ENCODE measurements around the gene PURA. TPM values are rescaled to one million over a fixed set of nuclear protein-coding genes. Genes with fewer than 3 reads are reported as not detected.

Gene PURA
- total and polyA plus RNA-seq, 2 of the 13 experiments (the other 11 are each of a cell fraction or from before 2014, with no cell fraction given): 2.0 to 5.0 TPM

DNA sequence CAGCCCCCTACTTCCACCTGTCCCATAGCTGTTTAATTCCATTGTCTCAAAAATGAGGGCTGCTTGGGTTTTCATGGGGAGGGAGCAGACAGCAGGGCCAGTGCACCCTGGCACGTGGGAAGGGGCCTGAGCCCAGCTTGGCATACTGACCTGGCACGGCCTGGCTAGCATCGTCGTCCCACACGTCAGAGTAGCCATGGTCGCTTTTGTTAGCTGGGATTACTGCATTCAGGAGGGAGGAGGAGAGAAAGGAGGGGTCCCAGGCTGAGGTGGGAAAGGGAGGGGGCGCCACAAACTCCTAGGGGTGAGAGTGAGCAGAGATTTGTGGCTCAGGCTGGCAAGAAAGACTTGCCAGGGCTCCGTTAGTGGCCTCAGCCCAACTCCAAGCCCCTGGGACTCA lies 40.0 kb downstream of the PURA start:
- Histone ChIP-seq H4K20me1 (ENCODE audit: insufficient read depth, low read length) (no peaks in the 10 kb centered on the region; the same call in 1 of the 2 replicates), H3K4me3 (replicated peaks in 1 of 3; ENCODE audit: insufficient read depth in 1 of 3, low read depth in 2 of 3, low read length in 3 of 3) (no peak overlapping the region), H3K4me2 (ENCODE audit: low read depth, low read length) (no peak overlapping the region), H3K9me3 (ENCODE audit: low read length) (no peaks in the 10 kb centered on the region), H3K36me3 (replicated peaks in 1 of 2; ENCODE audit: control insufficient read depth in 1 of 2, insufficient read depth in 2 of 2, low read length in 2 of 2) (no peaks in the 10 kb centered on the region), H3K79me2 (ENCODE audit: insufficient read depth, low read length) (no peaks in the 10 kb centered on the region), H3K4me1 (ENCODE audit: insufficient read depth, low read length) (peaks cover 28% of the 10 kb centered on the region), H3K9ac (ENCODE audit: insufficient read depth, low read depth, low read length) (no peak overlapping the region), H3K27ac (ENCODE audit: extremely low read length, insufficient read depth, low read length) (no peak overlapping the region), H3K27me3 (ENCODE audit: control insufficient read depth in 1 of 2, insufficient read depth in 2 of 2, low read length in 2 of 2) (no peaks in the 10 kb centered on the region; a peak in 1 of 5 replicates), H2AFZ (ENCODE audit: low read length) (no peak overlapping the region)
- DNase-seq (ENCODE audit: low spot score) (no peak), ATAC-seq (no peak), FAIRE-seq (no peak)
- intact Hi-C loops (cut with micrococcal nuclease; ENCODE audit: unreplicated experiment) (no loop called here), in situ Hi-C loops (cut with HindIII; ENCODE audit: extremely low pct_ligation_motif_present, low pct_unique_long_range_greater_than_20kb) (no loop called here)
- POLR2A ChIA-PET: no interaction called here
- no TSS peak for BruUV-seq (replicated peaks)
- CTCF ChIA-PET (ENCODE audit: low intra/inter-chr PET ratio, low total read pairs): no interaction called here
- WGBS (ENCODE audit: low lambda C conversion rate): 57% methylated on average over 8 of the region's 8 CpGs
- TF ChIP-seq ZNF639 (CRISPR knock-in tag; conservative IDR thresholded peaks at IDR 0.05): no peak
- TF ChIP-seq BORCS8-MEF2B (CRISPR knock-in tag; IDR thresholded peaks at IDR 0.05): no peak
- TF ChIP-seq NFATC3 (CRISPR knock-in tag; IDR thresholded peaks at IDR 0.05): no peak
- no peak for TF ChIP-seq NFIB (CRISPR knock-in tag; IDR thresholded peaks at IDR 0.05; ENCODE audit: borderline replicate concordance)
- TF ChIP-seq, protein P1, sequence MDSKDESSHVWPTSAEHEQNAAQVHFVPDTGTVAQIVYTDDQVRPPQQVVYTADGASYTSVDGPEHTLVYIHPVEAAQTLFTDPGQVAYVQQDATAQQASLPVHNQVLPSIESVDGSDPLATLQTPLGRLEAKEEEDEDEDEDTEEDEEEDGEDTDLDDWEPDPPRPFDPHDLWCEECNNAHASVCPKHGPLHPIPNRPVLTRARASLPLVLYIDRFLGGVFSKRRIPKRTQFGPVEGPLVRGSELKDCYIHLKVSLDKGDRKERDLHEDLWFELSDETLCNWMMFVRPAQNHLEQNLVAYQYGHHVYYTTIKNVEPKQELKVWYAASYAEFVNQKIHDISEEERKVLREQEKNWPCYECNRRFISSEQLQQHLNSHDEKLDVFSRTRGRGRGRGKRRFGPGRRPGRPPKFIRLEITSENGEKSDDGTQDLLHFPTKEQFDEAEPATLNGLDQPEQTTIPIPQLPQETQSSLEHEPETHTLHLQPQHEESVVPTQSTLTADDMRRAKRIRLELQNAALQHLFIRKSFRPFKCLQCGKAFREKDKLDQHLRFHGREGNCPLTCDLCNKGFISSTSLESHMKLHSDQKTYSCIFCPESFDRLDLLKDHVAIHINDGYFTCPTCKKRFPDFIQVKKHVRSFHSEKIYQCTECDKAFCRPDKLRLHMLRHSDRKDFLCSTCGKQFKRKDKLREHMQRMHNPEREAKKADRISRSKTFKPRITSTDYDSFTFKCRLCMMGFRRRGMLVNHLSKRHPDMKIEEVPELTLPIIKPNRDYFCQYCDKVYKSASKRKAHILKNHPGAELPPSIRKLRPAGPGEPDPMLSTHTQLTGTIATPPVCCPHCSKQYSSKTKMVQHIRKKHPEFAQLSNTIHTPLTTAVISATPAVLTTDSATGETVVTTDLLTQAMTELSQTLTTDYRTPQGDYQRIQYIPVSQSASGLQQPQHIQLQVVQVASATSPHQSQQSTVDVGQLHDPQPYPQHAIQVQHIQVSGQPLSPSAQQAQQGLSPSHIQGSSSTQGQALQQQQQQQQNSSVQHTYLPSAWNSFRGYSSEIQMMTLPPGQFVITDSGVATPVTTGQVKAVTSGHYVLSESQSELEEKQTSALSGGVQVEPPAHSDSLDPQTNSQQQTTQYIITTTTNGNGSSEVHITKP (CRISPR knock-in tag; IDR thresholded peaks at IDR 0.05; ENCODE audit: low read depth): no peak
- no peak for TF ChIP-seq ZFP82 (CRISPR knock-in tag; IDR thresholded peaks at IDR 0.05; ENCODE audit: borderline replicate concordance)
- TF ChIP-seq ZBTB3 (CRISPR knock-in tag; IDR thresholded peaks at IDR 0.05; ENCODE audit: borderline replicate concordance, low read depth): no peak
- TF ChIP-seq ATM (IDR thresholded peaks at IDR 0.05; ENCODE audit: borderline replicate concordance): no peak
- TF ChIP-seq ZNF468 (CRISPR knock-in tag; IDR thresholded peaks at IDR 0.05): no peak
- no peak for TF ChIP-seq ZNF749 (CRISPR knock-in tag; IDR thresholded peaks at IDR 0.05; ENCODE audit: borderline replicate concordance)
- no peak for TF ChIP-seq RELA (CRISPR knock-in tag; IDR thresholded peaks at IDR 0.05)
- no peak for TF ChIP-seq ARID5B (CRISPR knock-in tag; IDR thresholded peaks at IDR 0.05)
- TF ChIP-seq NFKB2 (CRISPR knock-in tag; IDR thresholded peaks at IDR 0.05; ENCODE audit: borderline replicate concordance): no peak
- TF ChIP-seq, protein P2, sequence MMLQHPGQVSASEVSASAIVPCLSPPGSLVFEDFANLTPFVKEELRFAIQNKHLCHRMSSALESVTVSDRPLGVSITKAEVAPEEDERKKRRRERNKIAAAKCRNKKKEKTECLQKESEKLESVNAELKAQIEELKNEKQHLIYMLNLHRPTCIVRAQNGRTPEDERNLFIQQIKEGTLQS (CRISPR knock-in tag; IDR thresholded peaks at IDR 0.05): no peak
- TF ChIP-seq ESRRA (CRISPR knock-in tag; IDR thresholded peaks at IDR 0.05; ENCODE audit: low read depth): no peak
